Measurements from ENCODE around the gene EP400.

- TF ChIP-seq, protein P1, sequence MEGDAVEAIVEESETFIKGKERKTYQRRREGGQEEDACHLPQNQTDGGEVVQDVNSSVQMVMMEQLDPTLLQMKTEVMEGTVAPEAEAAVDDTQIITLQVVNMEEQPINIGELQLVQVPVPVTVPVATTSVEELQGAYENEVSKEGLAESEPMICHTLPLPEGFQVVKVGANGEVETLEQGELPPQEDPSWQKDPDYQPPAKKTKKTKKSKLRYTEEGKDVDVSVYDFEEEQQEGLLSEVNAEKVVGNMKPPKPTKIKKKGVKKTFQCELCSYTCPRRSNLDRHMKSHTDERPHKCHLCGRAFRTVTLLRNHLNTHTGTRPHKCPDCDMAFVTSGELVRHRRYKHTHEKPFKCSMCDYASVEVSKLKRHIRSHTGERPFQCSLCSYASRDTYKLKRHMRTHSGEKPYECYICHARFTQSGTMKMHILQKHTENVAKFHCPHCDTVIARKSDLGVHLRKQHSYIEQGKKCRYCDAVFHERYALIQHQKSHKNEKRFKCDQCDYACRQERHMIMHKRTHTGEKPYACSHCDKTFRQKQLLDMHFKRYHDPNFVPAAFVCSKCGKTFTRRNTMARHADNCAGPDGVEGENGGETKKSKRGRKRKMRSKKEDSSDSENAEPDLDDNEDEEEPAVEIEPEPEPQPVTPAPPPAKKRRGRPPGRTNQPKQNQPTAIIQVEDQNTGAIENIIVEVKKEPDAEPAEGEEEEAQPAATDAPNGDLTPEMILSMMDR (tag by site-specific recombination; IDR thresholded peaks at IDR 0.05) = no peak
- TF ChIP-seq ZSCAN5A (tag by site-specific recombination; IDR thresholded peaks at IDR 0.05) (no peak), ZNF629 (tag by site-specific recombination; IDR thresholded peaks at IDR 0.05) (no peak), ZNF16 (tag by site-specific recombination; IDR thresholded peaks at IDR 0.05; ENCODE audit: low read depth) (no peak)
- TF ChIP-seq, protein P2, sequence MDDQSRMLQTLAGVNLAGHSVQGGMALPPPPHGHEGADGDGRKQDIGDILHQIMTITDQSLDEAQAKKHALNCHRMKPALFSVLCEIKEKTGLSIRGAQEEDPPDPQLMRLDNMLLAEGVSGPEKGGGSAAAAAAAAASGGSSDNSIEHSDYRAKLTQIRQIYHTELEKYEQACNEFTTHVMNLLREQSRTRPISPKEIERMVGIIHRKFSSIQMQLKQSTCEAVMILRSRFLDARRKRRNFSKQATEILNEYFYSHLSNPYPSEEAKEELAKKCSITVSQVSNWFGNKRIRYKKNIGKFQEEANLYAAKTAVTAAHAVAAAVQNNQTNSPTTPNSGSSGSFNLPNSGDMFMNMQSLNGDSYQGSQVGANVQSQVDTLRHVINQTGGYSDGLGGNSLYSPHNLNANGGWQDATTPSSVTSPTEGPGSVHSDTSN (CRISPR knock-in tag; IDR thresholded peaks at IDR 0.05) = no peak
Observed at GRCh38 chr12:131942671-131943070, 7.1 kb upstream of the EP400 start.
